Small intestine (tissue), 7 donors: ENCODE data around the gene VAV3. TPM values are rescaled to one million over a fixed set of nuclear protein-coding genes. Genes with fewer than 3 reads are reported as not detected.

ENCODE experiments used
- DNase-seq, 2 donors: peaks; one replicate each; pipeline versions ENCODE4 v3.0.0 to v3.0.0-alpha.2; 2013
- FAIRE-seq: peaks from 2 replicates; lab custom pipeline; 2012; peaks lifted over from hg19 to GRCh38; lab: Jason Lieb, UNC
- H3K27ac ChIP-seq, 3 donors: one replicate each; pipeline ENCODE4 v1.5.1; 2013; ENCODE audit warnings: low read length in 2 of 3, mild to moderate bottlenecking in 2 of 3, control low read depth in 1 of 3, inconsistent platforms in 1 of 3, low read depth in 1 of 3, moderate library complexity in 1 of 3
- H3K27me3 ChIP-seq, 3 donors: one replicate each; pipeline ENCODE4 v1.6.1; 2013; ENCODE audit warnings: low read length in 3 of 3, inconsistent platforms in 1 of 3; ENCODE audit not compliant: control insufficient read depth in 3 of 3, insufficient read depth in 3 of 3
- H3K36me3 ChIP-seq, 3 donors: one replicate each; pipeline ENCODE4 v1.6.1; 2013; ENCODE audit warnings: low read length in 3 of 3, inconsistent platforms in 1 of 3, low read depth in 1 of 3, mild to moderate bottlenecking in 1 of 3, moderate library complexity in 1 of 3; ENCODE audit not compliant: control insufficient read depth in 3 of 3, insufficient read depth in 2 of 3
- H3K4me1 ChIP-seq, 3 donors: one replicate each; pipeline ENCODE4 v1.6.1; 2013; ENCODE audit warnings: low read length in 2 of 3, inconsistent platforms in 1 of 3, low read depth in 1 of 3, mild to moderate bottlenecking in 1 of 3, moderate library complexity in 1 of 3; ENCODE audit not compliant: control insufficient read depth in 3 of 3, insufficient read depth in 2 of 3
- H3K4me3 ChIP-seq, 3 donors: one replicate each; pipeline ENCODE4 v1.5.1; 2013; ENCODE audit warnings: low read length in 3 of 3, control low read depth in 1 of 3, inconsistent platforms in 1 of 3, low read depth in 1 of 3, mild to moderate bottlenecking in 1 of 3, moderate library complexity in 1 of 3
- H3K9me3 ChIP-seq, 2 donors: one replicate each; pipeline ENCODE4 v1.6.1; 2013; ENCODE audit warnings: low read depth in 1 of 2, low read length in 1 of 2; ENCODE audit not compliant: control insufficient read depth in 2 of 2, insufficient read depth in 1 of 2
- WGBS, 3 donors: extraction: QIAGEN DNeasy Blood & Tissue Kit; methylation state at CpG; one replicate each; pipeline ENCODE4 v1.1.7; 2013; 5-methylcytosine and 5-hydroxymethylcytosine counted together
- polyA plus RNA-seq, 4 donors: library from polyadenylated mRNA; stranded (reverse) in 3 of 4; unstranded in 1 of 4; fragments of 200-250 nt in 3 of 4; fragments of 120-200 nt in 1 of 4; gene quantifications; one replicate each; pipeline versions ENCODE4 v1.2.1 to v1.2.3, GENCODE V29; 2013
- donor health status: healthy with polysubstance abuse.
- donor health status: control.
- donor health status: control.
- donor health status: Bipolar disorder and iron deficiency.
- donor health status: healthy.

Gene VAV3
- polyA plus RNA-seq, 4 donors = 5.4 to 50.2 (median 11.2) TPM

DNA sequence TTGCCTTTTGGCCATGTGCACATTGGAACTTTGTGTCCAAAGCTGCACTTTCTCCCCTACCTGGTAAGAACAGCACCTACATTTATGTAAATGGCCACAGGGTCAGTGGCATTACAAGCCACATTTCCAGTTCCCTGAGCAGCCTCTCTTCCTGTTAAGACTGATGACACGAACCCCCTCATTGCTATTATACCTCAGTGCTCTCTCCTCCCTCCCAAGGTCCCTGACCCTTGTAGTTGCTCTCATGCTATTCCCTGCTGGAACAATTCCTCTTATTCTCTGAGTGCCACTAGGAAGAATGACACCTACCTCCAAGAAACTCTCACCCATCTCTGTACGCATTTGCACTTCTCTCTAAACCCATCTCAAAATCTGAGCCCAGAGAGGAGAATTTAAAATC lies 14.9 kb upstream of the VAV3 start:
- H3K4me3 ChIP-seq = no peak overlapping the region
- FAIRE-seq = no peak
- 60 to 96% (median 77%) methylated on average over 1 to 2 of the region's 2 CpGs for WGBS, 3 donors

DNA sequence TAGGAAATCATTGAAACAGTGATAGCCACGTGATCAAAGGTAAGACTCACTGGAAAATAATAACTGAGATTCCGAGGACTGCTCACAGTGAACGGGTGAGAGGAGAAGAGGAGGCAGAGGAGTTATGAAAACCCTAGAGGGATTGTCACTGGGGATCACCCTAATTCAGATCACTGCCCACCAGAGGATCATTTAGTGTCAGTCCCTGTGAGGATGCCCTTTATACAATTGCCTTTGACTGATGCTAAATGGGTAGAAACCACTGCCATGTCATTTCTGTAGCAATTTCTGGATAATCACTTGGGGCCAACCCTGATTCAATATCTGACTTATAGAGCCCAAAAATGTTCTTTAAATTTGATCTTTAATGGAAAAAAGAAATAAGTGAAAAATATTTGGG lies 14.1 kb upstream of the VAV3 start:
- H3K27me3 ChIP-seq = peaks cover 0 to 4% (median 0%) of the 10 kb centered on the region in 3 donors
- no peak for DNase-seq
- no peaks in the 10 kb centered on the region for H3K4me1 ChIP-seq
- 80 to 93% (median 81%) methylated on average over 3 of the region's 3 CpGs for WGBS, 3 donors
- no peak overlapping the region for H3K27ac ChIP-seq
- H3K36me3 ChIP-seq = no peaks in the 10 kb centered on the region
- no peak overlapping the region for H3K4me3 ChIP-seq
- FAIRE-seq = no peak
- no peaks in the 10 kb centered on the region for H3K9me3 ChIP-seq

More for the DNA sequence above, 14.9 kb upstream of the VAV3 start:
- H3K9me3 ChIP-seq = no peaks in the 10 kb centered on the region
- peaks cover 0 to 4% (median 0%) of the 10 kb centered on the region in 3 donors for H3K27me3 ChIP-seq
- no peak overlapping the region for H3K27ac ChIP-seq
- H3K36me3 ChIP-seq = no peaks in the 10 kb centered on the region
- DNase-seq = no peak
- no peaks in the 10 kb centered on the region for H3K4me1 ChIP-seq

DNA sequence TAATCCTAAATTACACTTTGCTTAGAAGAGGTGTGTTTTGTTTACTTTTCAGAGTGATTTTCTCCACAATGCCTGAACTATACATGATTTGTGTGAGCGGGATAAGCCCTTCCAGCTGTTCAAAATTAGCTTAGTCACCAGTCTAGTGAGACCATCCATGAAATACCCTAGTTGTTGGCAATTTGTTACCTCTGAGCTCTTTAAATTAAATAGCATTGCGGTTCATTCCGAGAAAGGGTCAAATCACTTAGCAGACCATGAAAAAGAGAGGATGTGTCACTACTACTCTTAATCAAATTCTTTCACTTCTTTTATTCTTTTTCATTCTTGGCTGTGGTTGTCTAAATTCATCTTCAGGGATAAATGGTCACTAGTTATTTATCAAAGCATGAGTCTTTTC lies 11.9 kb upstream of the VAV3 start:
- Histone ChIP-seq H3K4me3 (no peak overlapping the region), H3K27me3 (peaks cover 0 to 4% (median 0%) of the 10 kb centered on the region in 3 donors), H3K4me1 (no peaks in the 10 kb centered on the region), H3K9me3 (no peaks in the 10 kb centered on the region), H3K36me3 (no peaks in the 10 kb centered on the region), H3K27ac (no peak overlapping the region)
- FAIRE-seq = no peak
- no peak for DNase-seq
- WGBS, 3 donors = 57 to 83% (median 78%) methylated on average over 3 of the region's 3 CpGs

DNA sequence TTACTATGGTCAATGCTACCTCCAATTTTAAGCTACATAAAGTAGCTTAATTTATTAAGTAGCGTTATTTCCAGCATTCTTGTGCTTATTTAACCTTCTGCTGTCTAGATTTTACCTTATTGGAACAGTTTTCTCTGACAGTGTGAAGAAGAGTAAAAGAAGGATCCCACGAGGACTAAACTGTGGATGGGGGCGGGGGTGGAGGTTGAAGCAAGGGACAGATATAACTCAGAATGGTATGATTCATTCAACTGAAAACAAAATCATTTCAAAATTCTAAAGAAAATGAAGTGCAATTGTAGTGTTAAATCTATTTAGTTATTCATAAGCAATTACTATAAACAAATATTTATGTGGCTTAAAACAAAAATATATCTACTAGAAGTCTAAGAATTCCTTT lies 11.5 kb upstream of the VAV3 start:
- H3K9me3 ChIP-seq = no peaks in the 10 kb centered on the region
- no peak overlapping the region for H3K4me3 ChIP-seq
- peaks cover 0 to 4% (median 0%) of the 10 kb centered on the region in 3 donors for H3K27me3 ChIP-seq
- DNase-seq (no peak), FAIRE-seq (no peak)
- H3K27ac ChIP-seq = no peak overlapping the region
- no peaks in the 10 kb centered on the region for H3K36me3 ChIP-seq
- no peaks in the 10 kb centered on the region for H3K4me1 ChIP-seq
- 73 to 81% (median 78%) methylated on average over 3 of the region's 3 CpGs for WGBS, 3 donors

DNA sequence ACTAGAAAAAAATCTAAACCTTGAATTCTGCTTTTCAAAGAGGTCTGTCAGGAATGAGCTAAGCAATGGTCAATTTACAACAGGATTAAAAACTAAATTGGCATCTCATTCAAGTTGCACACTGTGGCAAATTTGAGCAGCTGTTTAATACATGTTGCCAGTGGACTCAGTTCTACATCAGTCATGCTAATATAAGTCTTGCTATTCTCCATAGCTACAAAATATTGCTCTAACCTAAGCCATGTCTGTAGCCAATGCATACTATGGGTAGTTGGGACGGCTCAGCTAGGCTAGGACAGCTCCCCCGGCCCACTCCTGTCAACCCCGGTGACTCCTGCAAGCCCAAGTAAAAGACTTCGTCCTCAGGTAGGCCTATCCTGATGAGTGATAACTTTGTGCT lies 10.9 kb upstream of the VAV3 start:
- H3K36me3 ChIP-seq = no peaks in the 10 kb centered on the region
- DNase-seq = no peak
- H3K27ac ChIP-seq = no peak overlapping the region
- no peaks in the 10 kb centered on the region for H3K9me3 ChIP-seq
- H3K4me1 ChIP-seq = no peaks in the 10 kb centered on the region
- 94 to 96% (median 95%) methylated on average over 4 of the region's 4 CpGs for whole genome bisulfite sequencing, 3 donors
- peaks cover 0 to 4% (median 0%) of the 10 kb centered on the region in 3 donors for H3K27me3 ChIP-seq
- H3K4me3 ChIP-seq = no peak overlapping the region
- FAIRE-seq = no peak

GRCh38 chr1:107974090-107974489 lies 9.1 kb upstream of the VAV3 start:
- 34 to 54% (median 35%) methylated on average over 2 of the region's 2 CpGs for WGBS, 3 donors
- FAIRE-seq = no peak
- no peak overlapping the region for H3K4me3 ChIP-seq
- no peaks in the 10 kb centered on the region for H3K36me3 ChIP-seq
- no peaks in the 10 kb centered on the region for H3K4me1 ChIP-seq
- no peaks in the 10 kb centered on the region for H3K9me3 ChIP-seq
- H3K27ac ChIP-seq = no peak overlapping the region
- no peak for DNase-seq
- H3K27me3 ChIP-seq = peaks cover 0 to 4% (median 0%) of the 10 kb centered on the region in 3 donors

- no peak for FAIRE-seq
- no peak for DNase-seq
- Histone ChIP-seq H3K4me1 (no peaks in the 10 kb centered on the region), H3K27me3 (no peaks in the 10 kb centered on the region), H3K36me3 (no peaks in the 10 kb centered on the region), H3K27ac (no peak overlapping the region), H3K9me3 (no peaks in the 10 kb centered on the region), H3K4me3 (no peak overlapping the region)
- 54 to 56% (median 56%) methylated on average over 3 of the region's 3 CpGs for WGBS, 3 donors
Measured at GRCh38 chr1:107972391-107973180, 7.6 kb upstream of the VAV3 start.

- Histone ChIP-seq H3K9me3 (no peaks in the 10 kb centered on the region), H3K4me3 (no peak overlapping the region), H3K27me3 (peaks cover 0 to 36% (median 0%) of the 10 kb centered on the region in 3 donors), H3K27ac (no peak overlapping the region), H3K4me1 (peaks cover 0 to 12% (median 0%) of the 10 kb centered on the region in 3 donors), H3K36me3 (no peaks in the 10 kb centered on the region)
- FAIRE-seq (no peak), DNase-seq (no peak)
- 86 to 93% (median 92%) methylated on average over 8 of the region's 8 CpGs for WGBS, 3 donors
Measured at GRCh38 chr1:107966550-107966949, 1.6 kb upstream of the VAV3 start.
